H1 (cell line): Measurements from ENCODE around the gene PTHLH. TPM values are rescaled to one million over a fixed set of nuclear protein-coding genes. Genes with fewer than 3 reads are reported as not detected.

Source experiments
- CTCF ChIA-PET: fragments of 300-600 bp; sonication (Branson Sonifier 250); formaldehyde crosslinking; loops from one replicate; lab custom pipeline; 2021; ENCODE audit not compliant: partially characterized antibody; lab: Charles Lee
- POLR2A ChIA-PET: fragments of 300-600 bp; sonication (Branson Sonifier 250); formaldehyde crosslinking; loops from one replicate; lab custom pipeline; 2021; ENCODE audit warnings: inconsistent platforms; ENCODE audit not compliant: partially characterized antibody; lab: Charles Lee
- DNase-seq, 2 experiments: peaks; one replicate each; pipeline versions ENCODE4 v3.0.0 to v3.0.0-alpha.2; 2010 to 2022; ENCODE audit warnings: low spot score in 2 of 2, low read depth in 1 of 2, mixed read lengths in 1 of 2
- FAIRE-seq: peaks from 2 replicates; lab custom pipeline; 2011; peaks lifted over from hg19 to GRCh38; lab: Jason Lieb, UNC
- H2AFZ ChIP-seq: 2 replicates; pipeline ENCODE4 v1.8.1; 2012; ENCODE audit warnings: low read length, inconsistent platforms
- H2AK5ac ChIP-seq: 2 replicates; pipeline ENCODE4 v1.6.1; 2013; ENCODE audit warnings: low read depth, low read length
- H2BK120ac ChIP-seq: replicated peaks from 2 replicates; pipeline ENCODE3; 2013; ENCODE audit warnings: low read depth, low read length, inconsistent platforms
- H2BK12ac ChIP-seq: 2 replicates; pipeline ENCODE4 v1.6.1; 2013; ENCODE audit warnings: low read depth, low read length
- H2BK15ac ChIP-seq: 2 replicates; pipeline ENCODE4 v1.6.1; 2013; ENCODE audit warnings: low read length
- H2BK20ac ChIP-seq: 2 replicates; pipeline ENCODE4 v1.6.1; 2013; ENCODE audit warnings: low read length
- H2BK5ac ChIP-seq: 2 replicates; pipeline ENCODE4 v1.6.1; 2013; ENCODE audit warnings: low read depth, low read length
- H3K14ac ChIP-seq: 2 replicates; pipeline ENCODE4 v1.6.1; 2013; ENCODE audit warnings: inconsistent platforms; ENCODE audit not compliant: insufficient read length
- H3K18ac ChIP-seq: 2 replicates; pipeline ENCODE4 v1.6.1; 2013; ENCODE audit warnings: low read length; ENCODE audit errors: extremely low read depth
- H3K23ac ChIP-seq: 2 replicates; pipeline ENCODE4 v1.6.1; 2013; ENCODE audit warnings: inconsistent platforms; ENCODE audit not compliant: insufficient read length
- H3K23me2 ChIP-seq: 2 replicates; pipeline ENCODE4 v1.6.1; 2013; ENCODE audit warnings: low read depth, low read length
- H3K27ac ChIP-seq: 2 replicates; pipeline ENCODE4 v1.6.1; 2011; ENCODE audit warnings: low read depth, low read length, inconsistent platforms
- H3K27me3 ChIP-seq, 4 experiments: replicated peaks in 1 of 4; 1 replicate in 1 of 4; 2 replicates in 3 of 4; pipeline versions ENCODE4 v1.6.1 to v1.8.1; 2011 to 2013; ENCODE audit warnings: low read length in 3 of 4, mild to moderate bottlenecking in 3 of 4, inconsistent platforms in 2 of 4, mixed read lengths in 2 of 4, moderate library complexity in 1 of 4; ENCODE audit not compliant: control insufficient read depth in 3 of 4, insufficient read depth in 3 of 4; ENCODE audit errors: extremely low read depth in 1 of 4
- H3K36me3 ChIP-seq, 4 experiments: 2 replicates each; pipeline versions ENCODE4 v1.6.1 to v1.8.1; 2011 to 2013; ENCODE audit warnings: mild to moderate bottlenecking in 4 of 4, low read length in 3 of 4, moderate library complexity in 2 of 4, control low read depth in 1 of 4, inconsistent platforms in 1 of 4; ENCODE audit not compliant: insufficient read depth in 4 of 4, control insufficient read depth in 2 of 4
- H3K4ac ChIP-seq: replicated peaks from 2 replicates; pipeline ENCODE3; 2013; ENCODE audit warnings: low read length, low read depth, mixed read lengths, inconsistent platforms; ENCODE audit not compliant: insufficient read length
- H3K4me1 ChIP-seq, 4 experiments: replicated peaks in 1 of 4; 1 replicate in 1 of 4; 2 replicates in 3 of 4; pipeline versions ENCODE4 v1.6.1 to v1.8.1; 2011 to 2013; ENCODE audit warnings: low read length in 3 of 4, inconsistent platforms in 2 of 4, mixed read lengths in 1 of 4; ENCODE audit not compliant: insufficient read depth in 4 of 4, control insufficient read depth in 3 of 4
- H3K4me2 ChIP-seq, 2 experiments: 2 replicates each; pipeline versions ENCODE4 v1.6.1 to v1.8.1; 2011 to 2013; ENCODE audit warnings: low read depth in 2 of 2, low read length in 2 of 2, control low read depth in 1 of 2, inconsistent platforms in 1 of 2, mild to moderate bottlenecking in 1 of 2; ENCODE audit not compliant: insufficient read depth in 1 of 2
- H3K4me3 ChIP-seq, 4 experiments: fragments of 200-600, 300-600 bp in 1 of 4; sonication (generic), shearing (Covaris generic), sonication (Bioruptor Twin) in 1 of 4; 2 replicates each; pipeline versions ENCODE4 v1.5.1 to v1.8.1; 2011 to 2016; ENCODE audit warnings: low read length in 4 of 4, low read depth in 3 of 4, control low read depth in 2 of 4, inconsistent platforms in 2 of 4, mild to moderate bottlenecking in 2 of 4, mixed read lengths in 1 of 4, moderate library complexity in 1 of 4; ENCODE audit not compliant: insufficient read depth in 2 of 4; ENCODE audit errors: extremely low read depth in 1 of 4
- H3K56ac ChIP-seq: replicated peaks from 2 replicates; pipeline ENCODE3; 2013; ENCODE audit warnings: low read depth, mild to moderate bottlenecking, mixed read lengths, low read length, inconsistent platforms; ENCODE audit not compliant: insufficient read length
- H3K79me1 ChIP-seq: 2 replicates; pipeline ENCODE4 v1.6.1; 2013; ENCODE audit warnings: low read depth, low read length, control low read depth
- H3K79me2 ChIP-seq, 2 experiments: 2 replicates each; pipeline versions ENCODE4 v1.6.1 to v1.8.1; 2012 to 2013; ENCODE audit warnings: low read length in 2 of 2, mild to moderate bottlenecking in 2 of 2, inconsistent platforms in 1 of 2; ENCODE audit not compliant: insufficient read depth in 2 of 2, control insufficient read depth in 1 of 2
- H3K9ac ChIP-seq, 4 experiments: replicated peaks in 1 of 4; 1 replicate in 1 of 4; 2 replicates in 3 of 4; pipeline versions ENCODE4 v1.6.1 to v1.8.1; 2011 to 2013; ENCODE audit warnings: low read depth in 3 of 4, low read length in 3 of 4, control low read depth in 2 of 4, mild to moderate bottlenecking in 2 of 4, moderate library complexity in 2 of 4, inconsistent platforms in 1 of 4; ENCODE audit errors: extremely low read depth in 1 of 4
- H3K9me3 ChIP-seq, 2 experiments: 2 replicates each; pipeline versions ENCODE4 v1.6.1 to v1.8.1; 2012 to 2013; ENCODE audit warnings: mild to moderate bottlenecking in 2 of 2, moderate library complexity in 2 of 2, control low read depth in 1 of 2, inconsistent platforms in 1 of 2, low read depth in 1 of 2, low read length in 1 of 2, mixed read lengths in 1 of 2; ENCODE audit not compliant: insufficient read depth in 2 of 2
- H4K20me1 ChIP-seq, 2 experiments: replicated peaks in 1 of 2; 2 replicates each; pipeline versions ENCODE3 to v1.8.1; 2011 to 2013; ENCODE audit warnings: inconsistent platforms in 2 of 2, low read length in 2 of 2, mild to moderate bottlenecking in 1 of 2; ENCODE audit not compliant: insufficient read depth in 2 of 2, control insufficient read depth in 1 of 2
- H4K5ac ChIP-seq: 2 replicates; pipeline ENCODE4 v1.6.1; 2013; ENCODE audit warnings: low read length, low read depth, mixed read lengths, inconsistent platforms; ENCODE audit not compliant: insufficient read length
- H4K8ac ChIP-seq: 2 replicates; pipeline ENCODE4 v1.8.0; 2013; ENCODE audit warnings: mild to moderate bottlenecking, moderate library complexity, low read length, inconsistent platforms; ENCODE audit not compliant: insufficient read depth; ENCODE audit errors: extremely low read depth
- H4K91ac ChIP-seq: replicated peaks from 2 replicates; pipeline ENCODE3; 2013; ENCODE audit warnings: low read length, mixed read lengths, inconsistent platforms; ENCODE audit not compliant: insufficient read length
- ATF3 ChIP-seq: IDR thresholded peaks from 2 replicates; pipeline ENCODE4 v1.6.1; 2011; ENCODE audit warnings: low read depth, mild to moderate bottlenecking, low read length; ENCODE audit not compliant: insufficient read depth
- NANOG ChIP-seq: IDR thresholded peaks from 2 replicates; pipeline ENCODE4 v1.6.1; 2011; ENCODE audit warnings: low read length, low read depth, mild to moderate bottlenecking, inconsistent platforms; ENCODE audit not compliant: insufficient read depth, poor library complexity, severe bottlenecking
- SIX5 ChIP-seq: IDR thresholded peaks from 2 replicates; pipeline ENCODE4 v1.6.1; 2011; ENCODE audit warnings: mild to moderate bottlenecking, low read depth, low read length
- WGBS, 2 experiments: shearing (Covaris generic) in 1 of 2; methylation state at CpG; one replicate each; pipeline versions ENCODE4 v1.1.6 to v1.1.7; 2013 to 2015; ENCODE audit warnings: low lambda C conversion rate in 2 of 2, mixed read lengths in 2 of 2, inconsistent platforms in 1 of 2, low coverage in 1 of 2, missing lambda C conversion rate in 1 of 2; ENCODE audit not compliant: insufficient replicate concordance in 2 of 2, insufficient coverage in 1 of 2, insufficient read length in 1 of 2; ENCODE audit errors: extremely low coverage in 1 of 2, missing lambda C conversion rate in 1 of 2; 5-methylcytosine and 5-hydroxymethylcytosine counted together
- polyA plus RNA-seq, 7 experiments: library from polyadenylated mRNA; depleted of rRNA in 3 of 7; stranded (reverse) in 5 of 7; unstranded in 2 of 7; fragments of >200 nt in 5 of 7; fragments of 200-250 nt in 2 of 7; gene quantifications; 1 replicate in 5 of 7; 2 replicates in 1 of 7; 4 replicates in 1 of 7; pipeline versions ENCODE4 v1.2.1 to v1.2.3, GENCODE V29; 2011 to 2013; ENCODE audit warnings: missing spikeins in 2 of 7, mixed read lengths in 2 of 7
- total RNA-seq: library from RNA; stranded (reverse); fragmentation: NEBNext Ultra II Directional; extraction: Animal tissue kit (Norgen Biotek cat#: 25700); gene quantifications from 2 replicates; pipeline ENCODE4 v1.2.1, GENCODE V29; 2021

PTHLH gene
- total and polyA plus RNA-seq, 2 of the 8 experiments (the other 6 are each of a cell fraction or from before 2014, with no cell fraction given): 0.32 TPM; not detected in 1

DNA sequence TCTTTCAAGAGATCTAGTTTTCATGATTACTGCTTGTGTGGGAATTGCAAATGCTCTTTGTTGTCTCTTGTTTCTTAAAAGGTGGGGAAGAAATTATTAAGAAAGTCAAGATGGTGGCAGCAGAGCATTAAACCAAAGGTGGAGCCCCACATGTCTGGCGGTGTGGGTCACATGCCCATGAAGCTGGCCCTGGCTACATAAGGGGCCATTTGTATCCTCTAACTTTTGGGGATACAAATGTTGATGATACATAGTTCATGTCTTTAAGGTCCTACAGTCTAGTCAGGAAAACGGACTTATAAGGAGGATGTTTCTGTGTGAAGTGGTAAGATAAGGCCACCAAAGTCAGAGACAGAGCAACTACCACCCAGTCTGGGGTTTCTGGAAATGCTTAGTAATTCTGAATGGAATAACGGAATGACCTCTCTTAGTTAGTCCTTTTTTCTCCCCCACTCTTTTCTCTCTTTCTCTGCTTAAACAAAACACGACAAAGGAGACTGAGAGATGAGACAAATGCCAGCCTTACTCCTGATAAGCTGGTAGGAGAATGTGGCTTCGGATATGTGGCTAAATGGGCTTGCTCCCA, 39.9 kb upstream of the PTHLH start:
- no peaks in the 10 kb centered on the region; a peak in 2 of 7 replicates for H3K27me3 ChIP-seq
- no peaks in the 10 kb centered on the region for H3K9me3 ChIP-seq
- no peak for TF ChIP-seq SIX5
- no peak for TF ChIP-seq ATF3
- no peak for TF ChIP-seq NANOG
- ChIA-PET POLR2A (no interaction called here), CTCF (no interaction called here)
- H3K79me1 ChIP-seq: no peaks in the 10 kb centered on the region
- no peak overlapping the region for H2BK20ac ChIP-seq
- no peak overlapping the region for H2AK5ac ChIP-seq
- H2AFZ ChIP-seq: no peak overlapping the region
- no peak overlapping the region for H2BK120ac ChIP-seq
- H3K79me2 ChIP-seq: no peaks in the 10 kb centered on the region
- WGBS, 2 experiments: 92% methylated on average over 5 of the region's 5 CpGs; no CpG with 5 or more reads in 1 of the 2 experiments
- DNase-seq (no peak), FAIRE-seq (no peak)
- no peak overlapping the region for H4K5ac ChIP-seq
- no peak overlapping the region for H2BK15ac ChIP-seq
- H4K91ac ChIP-seq: no peak overlapping the region
- no peak overlapping the region for H3K4ac ChIP-seq
- no peak overlapping the region for H3K9ac ChIP-seq
- H3K56ac ChIP-seq: no peak overlapping the region
- no peak overlapping the region for H4K8ac ChIP-seq
- H2BK5ac ChIP-seq: no peak overlapping the region
- no peaks in the 10 kb centered on the region for H3K4me1 ChIP-seq
- H2BK12ac ChIP-seq: no peak overlapping the region
- no peak overlapping the region for H3K18ac ChIP-seq
- H3K23me2 ChIP-seq: no peaks in the 10 kb centered on the region
- no peak overlapping the region for H3K14ac ChIP-seq
- H3K4me3 ChIP-seq: no peak overlapping the region
- H3K4me2 ChIP-seq: no peak overlapping the region
- no peak overlapping the region for H3K27ac ChIP-seq
- H3K23ac ChIP-seq: no peak overlapping the region
- no peaks in the 10 kb centered on the region for H4K20me1 ChIP-seq
- no peaks in the 10 kb centered on the region for H3K36me3 ChIP-seq
